Pulmonary artery endothelial cell (primary cell): ENCODE measurements around the gene NBPF8. TPM values are rescaled to one million over a fixed set of nuclear protein-coding genes. Genes with fewer than 3 reads are reported as not detected.
"Not testable (repeated sequence)": the region's sequence is repeated elsewhere in the genome, so short reads cannot be mapped to it uniquely, and the experiment has no call there.

Source experiments
- DNase-seq: peaks from one replicate; pipeline ENCODE4 v3.0.0-alpha.2; 2011; ENCODE audit warnings: low read depth, low spot score
- total RNA-seq: library from RNA; depleted of rRNA; stranded (reverse); fragments of >200 nt; gene quantifications from 2 replicates; pipeline ENCODE4 v1.2.3, GENCODE V29; 2014

NBPF8 gene
- total RNA-seq: 9.9 and 15.1 TPM in 2 replicates

- DNase-seq: not testable (repeated sequence)
Measured at GRCh38 chr1:120414911-120415480, at the start of gene NBPF8. Gene NBPF8 (plus strand): TSS chr1:120415035. CDS start chr1:120436523, 21,488 bp downstream.

GRCh38 chr1:120367709-120368108 is 47.1 kb upstream of the NBPF8 start:
- DNase-seq: not testable (repeated sequence)

GRCh38 chr1:120386651-120387050 is 28.2 kb upstream of the NBPF8 start:
- DNase-seq: not testable (repeated sequence)

GRCh38 chr1:120388597-120389126 is 26.2 kb upstream of the NBPF8 start:
- DNase-seq: not testable (repeated sequence)

- DNase-seq: not testable (repeated sequence)
Measured at GRCh38 chr1:120391365-120391764, 23.5 kb upstream of the NBPF8 start.

GRCh38 chr1:120393316-120394232 is 21.3 kb upstream of the NBPF8 start:
- DNase-seq: not testable (repeated sequence)

GRCh38 chr1:120405348-120405747 is 9.5 kb upstream of the NBPF8 start:
- DNase-seq: not testable (repeated sequence)

GRCh38 chr1:120414451-120414850 is 384 bp upstream of the NBPF8 start:
- not testable (repeated sequence) for DNase-seq

GRCh38 chr1:120415492-120415961 is 692 bp downstream of the NBPF8 start:
- not testable (repeated sequence) for DNase-seq

- DNase-seq: not testable (repeated sequence)
Measured at GRCh38 chr1:120425063-120425462, 10.2 kb downstream of the NBPF8 start.

GRCh38 chr1:120431626-120432025 is 16.8 kb downstream of the NBPF8 start:
- DNase-seq: not testable (repeated sequence)

- not testable (repeated sequence) for DNase-seq
Measured at GRCh38 chr1:120433831-120434230, 19.0 kb downstream of the NBPF8 start.

GRCh38 chr1:120449124-120449523 is 34.3 kb downstream of the NBPF8 start:
- DNase-seq: not testable (repeated sequence)

Other genes with a start within 250 kb of the NBPF8 start
- gene SEC22B, start 238.5 kb upstream of the NBPF8 start, total RNA-seq: 25.9 and 26.7 TPM in 2 replicates